WTC11 (cell line): Measurements from ENCODE around the gene RGS17. TPM values are rescaled to one million over a fixed set of nuclear protein-coding genes. Genes with fewer than 3 reads are reported as not detected.
"Not testable (repeated sequence)": the region's sequence is repeated elsewhere in the genome, so short reads cannot be mapped to it uniquely, and the experiment has no call there.

ENCODE experiments used
- ATAC-seq: fragments of 200-7000 bp; cut with Tn5 transposase; 2 replicates; pipeline ENCODE4 v1.10.0; 2021; ENCODE audit warnings: mild to moderate bottlenecking, moderate library complexity
- CTCF ChIA-PET: fragments of 300-600 bp; sonication (Branson Sonifier 250); formaldehyde crosslinking; loops from one replicate; lab custom pipeline; 2021; ENCODE audit warnings: antibody characterized with exemption; lab: Charles Lee
- POLR2A ChIA-PET: fragments of 350-600 bp; sonication (Branson Sonifier 250); formaldehyde crosslinking; loops from one replicate; lab custom pipeline; 2021; ENCODE audit warnings: antibody characterized with exemption; lab: Charles Lee
- DNase-seq: peaks from one replicate; pipeline ENCODE4 v3.0.0; 2021; ENCODE audit warnings: low spot score
- H3K27ac Mint-ChIP-seq: 2 replicates; pipeline ENCODE4 v1.8.0; 2021; ENCODE audit warnings: mixed read lengths
- H3K27me3 Mint-ChIP-seq: 2 replicates; pipeline ENCODE4 v1.8.0; 2021; ENCODE audit warnings: low read depth, mild to moderate bottlenecking, moderate library complexity, mixed read lengths
- H3K36me3 Mint-ChIP-seq: 2 replicates; pipeline ENCODE4 v1.8.0; 2021; ENCODE audit warnings: mixed read lengths
- H3K4me1 Mint-ChIP-seq: 2 replicates; pipeline ENCODE4 v1.8.0; 2022; ENCODE audit warnings: mixed read lengths
- H3K4me3 Mint-ChIP-seq: 2 replicates; pipeline ENCODE4 v1.8.0; 2021; ENCODE audit warnings: mild to moderate bottlenecking, moderate library complexity, mixed read lengths
- H3K9me3 Mint-ChIP-seq: 2 replicates; pipeline ENCODE4 v1.8.0; 2021; ENCODE audit warnings: mixed read lengths
- EMX1 ChIP-seq: fragments of 250-450 bp; sonication (Bioruptor Pico); IDR thresholded peaks from 2 replicates; pipeline ENCODE4 v1.8.0; 2021; ENCODE audit warnings: mild to moderate bottlenecking
- FOXP1 ChIP-seq: sonication (generic); formaldehyde crosslinking; IDR thresholded peaks from 2 replicates; pipeline ENCODE4 v1.8.0; 2022; ENCODE audit warnings: missing genetic modification reagents, mild to moderate bottlenecking, moderate library complexity, borderline replicate concordance
- NFE2L1 ChIP-seq: sonication (generic); formaldehyde crosslinking; IDR thresholded peaks from 2 replicates; pipeline ENCODE4 v1.8.1; 2023; ENCODE audit warnings: missing genetic modification reagents
- SP1 ChIP-seq: sonication (generic); formaldehyde crosslinking; conservative IDR thresholded peaks from 2 replicates; pipeline ENCODE4 v1.8.1; 2022; ENCODE audit warnings: missing genetic modification reagents
- TEAD1 ChIP-seq: sonication (generic); formaldehyde crosslinking; IDR thresholded peaks from 2 replicates; pipeline ENCODE4 v1.8.0; 2022; ENCODE audit warnings: mild to moderate bottlenecking, missing genetic modification reagents
- total RNA-seq: library from RNA; stranded (reverse); gene quantifications from 3 replicates; pipeline ENCODE4 v1.2.3, GENCODE V29; 2021
- TF ChIP-seq, protein P1 (sequence below): sonication (generic); formaldehyde crosslinking; IDR thresholded peaks from 2 replicates; pipeline ENCODE4 v1.8.1; 2023; ENCODE audit warnings: mild to moderate bottlenecking, missing genetic modification reagents, moderate library complexity
- TF ChIP-seq, protein P2 (sequence below): sonication (generic); formaldehyde crosslinking; IDR thresholded peaks from 2 replicates; pipeline ENCODE4 v1.8.1; 2022; ENCODE audit warnings: mild to moderate bottlenecking, missing genetic modification reagents, moderate library complexity, borderline replicate concordance
- TF ChIP-seq, protein P3 (sequence below): sonication (generic); formaldehyde crosslinking; IDR thresholded peaks from 2 replicates; pipeline ENCODE4 v1.8.0; 2023; ENCODE audit warnings: mild to moderate bottlenecking, missing genetic modification reagents
- TF ChIP-seq, protein P4 (sequence below): sonication (generic); formaldehyde crosslinking; IDR thresholded peaks from 2 replicates; pipeline ENCODE4 v1.8.0; 2023; ENCODE audit warnings: missing genetic modification reagents

The RGS17 gene
- total RNA-seq, 1 experiment from 2014 or later: 9.3 TPM

DNA sequence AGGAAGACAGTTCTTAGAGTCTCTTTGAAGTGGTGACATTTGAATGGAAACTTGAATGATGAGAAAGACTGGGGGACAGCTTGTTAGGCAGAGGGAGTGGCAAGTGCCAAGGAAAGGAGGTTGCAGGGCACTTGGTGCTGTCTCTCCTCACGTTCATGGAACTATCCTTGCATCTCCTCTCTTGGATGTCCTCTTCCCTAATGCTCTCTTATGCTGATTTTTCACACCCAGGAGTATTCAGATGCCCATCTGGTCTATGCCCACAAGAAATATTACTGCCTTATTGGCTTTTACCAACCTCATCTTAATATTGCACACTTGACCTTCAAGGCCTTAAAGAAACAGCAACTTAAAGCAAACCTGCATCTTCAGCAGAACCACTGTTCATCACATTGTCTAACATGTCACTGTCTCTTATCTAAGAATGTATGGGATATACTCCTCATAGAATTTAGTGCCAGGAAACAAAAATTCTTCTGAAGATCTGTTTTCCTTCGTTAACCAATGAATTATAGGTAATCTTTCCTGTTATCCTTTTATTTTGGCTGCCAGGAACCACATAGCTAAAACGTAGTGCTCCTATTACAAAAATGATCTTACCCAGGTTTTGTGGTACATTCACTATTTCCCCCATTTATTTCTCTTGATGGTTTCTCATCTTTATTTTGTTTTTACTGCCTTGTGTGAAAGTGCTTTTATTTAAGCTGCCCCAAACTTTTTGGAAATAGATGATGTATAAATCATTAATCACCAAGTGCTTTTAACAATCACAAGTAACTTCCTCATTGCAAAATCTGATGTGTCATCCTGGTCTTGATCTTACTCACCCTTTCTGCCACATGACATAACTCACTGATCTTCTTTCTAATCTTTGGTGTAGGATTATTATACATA is 12.8 kb downstream of the RGS17 start (continued):
- no peak for TF ChIP-seq EMX1 (CRISPR knock-in tag)
- TF ChIP-seq, protein P1, sequence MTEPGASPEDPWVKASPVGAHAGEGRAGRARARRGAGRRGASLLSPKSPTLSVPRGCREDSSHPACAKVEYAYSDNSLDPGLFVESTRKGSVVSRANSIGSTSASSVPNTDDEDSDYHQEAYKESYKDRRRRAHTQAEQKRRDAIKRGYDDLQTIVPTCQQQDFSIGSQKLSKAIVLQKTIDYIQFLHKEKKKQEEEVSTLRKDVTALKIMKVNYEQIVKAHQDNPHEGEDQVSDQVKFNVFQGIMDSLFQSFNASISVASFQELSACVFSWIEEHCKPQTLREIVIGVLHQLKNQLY (CRISPR knock-in tag): no peak
- TF ChIP-seq, protein P2, sequence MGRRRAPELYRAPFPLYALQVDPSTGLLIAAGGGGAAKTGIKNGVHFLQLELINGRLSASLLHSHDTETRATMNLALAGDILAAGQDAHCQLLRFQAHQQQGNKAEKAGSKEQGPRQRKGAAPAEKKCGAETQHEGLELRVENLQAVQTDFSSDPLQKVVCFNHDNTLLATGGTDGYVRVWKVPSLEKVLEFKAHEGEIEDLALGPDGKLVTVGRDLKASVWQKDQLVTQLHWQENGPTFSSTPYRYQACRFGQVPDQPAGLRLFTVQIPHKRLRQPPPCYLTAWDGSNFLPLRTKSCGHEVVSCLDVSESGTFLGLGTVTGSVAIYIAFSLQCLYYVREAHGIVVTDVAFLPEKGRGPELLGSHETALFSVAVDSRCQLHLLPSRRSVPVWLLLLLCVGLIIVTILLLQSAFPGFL (CRISPR knock-in tag): no peak

DNA sequence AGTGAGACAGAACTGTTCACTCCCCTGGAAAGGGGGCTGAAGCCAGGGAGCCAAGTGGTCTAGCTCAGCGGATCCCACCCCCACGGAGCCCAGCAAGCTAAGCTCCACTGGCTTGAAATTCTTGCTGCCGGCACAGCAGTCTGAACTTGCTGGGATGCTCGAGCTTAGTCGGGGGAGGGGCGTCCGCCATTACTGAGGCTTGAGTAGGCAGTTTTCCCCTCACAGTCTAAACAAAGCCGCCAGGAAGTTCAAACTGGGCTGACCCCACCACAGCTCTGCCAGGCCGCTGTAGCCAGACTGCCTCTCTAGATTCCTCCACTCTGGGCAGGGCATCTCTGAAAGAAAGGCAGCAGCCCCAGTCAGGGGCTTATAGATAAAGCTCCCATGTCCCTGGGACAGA is 20.0 kb downstream of the RGS17 start:
- Mint-ChIP-seq H3K36me3 (peaks cover 39% of the 10 kb centered on the region), H3K9me3 (peaks cover 34% of the 10 kb centered on the region), H3K4me1 (peaks cover 40% of the 10 kb centered on the region)
- ATAC-seq (peak; percentile 88), DNase-seq (peak; percentile 66)
- H3K27me3 Mint-ChIP-seq, H3K27ac Mint-ChIP-seq, H3K4me3 Mint-ChIP-seq: not testable (repeated sequence)
- POLR2A ChIA-PET: interaction anchor here (1.3 kb wide), 1 partner anchor 20 kb away, joined by 4 read pairs; the partner anchor contains the start of gene RGS17
- TF ChIP-seq SP1 (CRISPR knock-in tag) (0 out of 2 replicates have a peak, but pooled peaks have one; percentile 19), FOXP1 (CRISPR knock-in tag) (0 out of 2 replicates have a peak, but pooled peaks have one; percentile 42), NFE2L1 (CRISPR knock-in tag) (0 out of 2 replicates have a peak, but pooled peaks have one; percentile 30)
- TF ChIP-seq, protein P3, sequence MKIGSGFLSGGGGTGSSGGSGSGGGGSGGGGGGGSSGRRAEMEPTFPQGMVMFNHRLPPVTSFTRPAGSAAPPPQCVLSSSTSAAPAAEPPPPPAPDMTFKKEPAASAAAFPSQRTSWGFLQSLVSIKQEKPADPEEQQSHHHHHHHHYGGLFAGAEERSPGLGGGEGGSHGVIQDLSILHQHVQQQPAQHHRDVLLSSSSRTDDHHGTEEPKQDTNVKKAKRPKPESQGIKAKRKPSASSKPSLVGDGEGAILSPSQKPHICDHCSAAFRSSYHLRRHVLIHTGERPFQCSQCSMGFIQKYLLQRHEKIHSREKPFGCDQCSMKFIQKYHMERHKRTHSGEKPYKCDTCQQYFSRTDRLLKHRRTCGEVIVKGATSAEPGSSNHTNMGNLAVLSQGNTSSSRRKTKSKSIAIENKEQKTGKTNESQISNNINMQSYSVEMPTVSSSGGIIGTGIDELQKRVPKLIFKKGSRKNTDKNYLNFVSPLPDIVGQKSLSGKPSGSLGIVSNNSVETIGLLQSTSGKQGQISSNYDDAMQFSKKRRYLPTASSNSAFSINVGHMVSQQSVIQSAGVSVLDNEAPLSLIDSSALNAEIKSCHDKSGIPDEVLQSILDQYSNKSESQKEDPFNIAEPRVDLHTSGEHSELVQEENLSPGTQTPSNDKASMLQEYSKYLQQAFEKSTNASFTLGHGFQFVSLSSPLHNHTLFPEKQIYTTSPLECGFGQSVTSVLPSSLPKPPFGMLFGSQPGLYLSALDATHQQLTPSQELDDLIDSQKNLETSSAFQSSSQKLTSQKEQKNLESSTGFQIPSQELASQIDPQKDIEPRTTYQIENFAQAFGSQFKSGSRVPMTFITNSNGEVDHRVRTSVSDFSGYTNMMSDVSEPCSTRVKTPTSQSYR (CRISPR knock-in tag): peak; percentile 42; the same call in 1 of the 2 replicates
- CTCF ChIA-PET: interaction anchor here (0.9 to 1.0 kb wide), 2 partner anchors 15 to 21 kb away, joined by 3 read pairs; no protein-coding TSS in a partner anchor

DNA sequence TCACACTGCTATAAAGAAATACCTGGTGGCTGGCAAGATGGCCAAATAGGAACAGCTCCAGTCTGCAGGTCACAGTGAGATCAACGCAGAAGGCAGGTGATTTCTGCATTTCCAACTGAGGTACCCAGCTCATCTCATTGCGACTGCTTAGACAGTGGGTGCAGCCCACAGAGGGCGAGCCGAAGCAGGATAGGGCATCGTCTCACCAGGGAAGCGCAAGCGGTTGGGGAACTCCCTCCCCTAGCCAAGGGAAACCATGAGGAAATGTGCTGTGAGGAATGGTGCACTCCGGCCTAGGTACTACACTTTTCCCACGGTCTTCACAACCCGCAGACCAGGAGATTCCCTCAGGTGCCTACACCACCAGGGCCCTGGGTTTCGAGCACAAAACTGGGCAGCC is 20.5 kb downstream of the RGS17 start:
- H3K4me3 Mint-ChIP-seq, H3K27me3 Mint-ChIP-seq, DNase-seq: not testable (repeated sequence)
- peak; percentile 52 for ATAC-seq
- Mint-ChIP-seq H3K4me1 (peaks cover 43% of the 10 kb centered on the region), H3K9me3 (peaks cover 34% of the 10 kb centered on the region), H3K27ac (0 out of 2 replicates have a peak overlapping the region, but pooled peaks have one; percentile 10), H3K36me3 (peaks cover 39% of the 10 kb centered on the region)
- CTCF ChIA-PET: interaction anchor here (0.9 to 1.2 kb wide), 3 partner anchors 15 to 79 kb away, joined by 3 read pairs; no protein-coding TSS in a partner anchor
- 0 out of 2 replicates have a peak, but pooled peaks have one; percentile 14 for TF ChIP-seq TEAD1 (CRISPR knock-in tag)
- POLR2A ChIA-PET: interaction anchor here (1.3 kb wide), 1 partner anchor 20 kb away, joined by 4 read pairs; the partner anchor contains the start of gene RGS17

DNA sequence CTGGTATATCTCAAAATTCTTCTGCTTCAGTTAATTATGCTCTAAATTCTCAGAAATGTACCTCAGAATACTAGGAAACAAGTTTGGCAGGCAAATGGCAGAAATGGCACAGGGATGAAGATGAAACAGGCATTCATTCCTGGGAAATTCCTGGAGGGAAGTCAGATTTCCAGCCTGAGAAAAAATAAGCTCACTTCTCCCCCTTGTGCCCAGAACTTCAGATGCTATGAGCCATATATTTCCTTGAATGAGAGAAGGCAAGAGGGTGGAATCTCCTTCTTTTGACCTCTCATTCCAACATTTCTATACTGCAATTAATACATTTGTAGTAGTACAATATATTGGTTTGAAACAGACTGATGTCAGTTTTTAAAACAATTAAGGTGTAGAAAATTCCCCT is 22.8 kb downstream of the RGS17 start:
- Mint-ChIP-seq H3K9me3 (peaks cover 19% of the 10 kb centered on the region), H3K27ac (no peak overlapping the region), H3K27me3 (no peaks in the 10 kb centered on the region), H3K4me1 (peaks cover 48% of the 10 kb centered on the region), H3K4me3 (no peak overlapping the region), H3K36me3 (peaks cover 20% of the 10 kb centered on the region)
- ATAC-seq: peak; percentile 62
- no peak for DNase-seq
- ChIA-PET CTCF (interaction anchor here (0.6 to 1.2 kb wide), 5 partner anchors 12 to 125 kb away, joined by 3 to 10 read pairs (median 4); no protein-coding TSS in a partner anchor), POLR2A (no interaction called here)
- TF ChIP-seq, protein P4, sequence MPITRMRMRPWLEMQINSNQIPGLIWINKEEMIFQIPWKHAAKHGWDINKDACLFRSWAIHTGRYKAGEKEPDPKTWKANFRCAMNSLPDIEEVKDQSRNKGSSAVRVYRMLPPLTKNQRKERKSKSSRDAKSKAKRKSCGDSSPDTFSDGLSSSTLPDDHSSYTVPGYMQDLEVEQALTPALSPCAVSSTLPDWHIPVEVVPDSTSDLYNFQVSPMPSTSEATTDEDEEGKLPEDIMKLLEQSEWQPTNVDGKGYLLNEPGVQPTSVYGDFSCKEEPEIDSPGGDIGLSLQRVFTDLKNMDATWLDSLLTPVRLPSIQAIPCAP (CRISPR knock-in tag): no peak
